ENCODE measurements around the gene ENAH. TPM values are rescaled to one million over a fixed set of nuclear protein-coding genes. Genes with fewer than 3 reads are reported as not detected.
"Not testable (repeated sequence)": the region's sequence is repeated elsewhere in the genome, so short reads cannot be mapped to it uniquely, and the experiment has no call there.

Gene ENAH
- total and polyA plus RNA-seq, 8 donors, result 8.0 to 62.8 (median 31.9) TPM

GRCh38 chr1:225658041-225658440, 5.1 kb upstream of the ENAH start:
- Histone ChIP-seq H3K27ac (no peak overlapping the region), H3K9me3 (no peaks in the 10 kb centered on the region), H3K4me1 (peaks cover 0 to 8% (median 7%) of the 10 kb centered on the region in 3 donors), H3K36me3 (no peaks in the 10 kb centered on the region), H3K27me3 (no peaks in the 10 kb centered on the region), H3K4me3 (no peak overlapping the region)
- TF ChIP-seq, protein P1, sequence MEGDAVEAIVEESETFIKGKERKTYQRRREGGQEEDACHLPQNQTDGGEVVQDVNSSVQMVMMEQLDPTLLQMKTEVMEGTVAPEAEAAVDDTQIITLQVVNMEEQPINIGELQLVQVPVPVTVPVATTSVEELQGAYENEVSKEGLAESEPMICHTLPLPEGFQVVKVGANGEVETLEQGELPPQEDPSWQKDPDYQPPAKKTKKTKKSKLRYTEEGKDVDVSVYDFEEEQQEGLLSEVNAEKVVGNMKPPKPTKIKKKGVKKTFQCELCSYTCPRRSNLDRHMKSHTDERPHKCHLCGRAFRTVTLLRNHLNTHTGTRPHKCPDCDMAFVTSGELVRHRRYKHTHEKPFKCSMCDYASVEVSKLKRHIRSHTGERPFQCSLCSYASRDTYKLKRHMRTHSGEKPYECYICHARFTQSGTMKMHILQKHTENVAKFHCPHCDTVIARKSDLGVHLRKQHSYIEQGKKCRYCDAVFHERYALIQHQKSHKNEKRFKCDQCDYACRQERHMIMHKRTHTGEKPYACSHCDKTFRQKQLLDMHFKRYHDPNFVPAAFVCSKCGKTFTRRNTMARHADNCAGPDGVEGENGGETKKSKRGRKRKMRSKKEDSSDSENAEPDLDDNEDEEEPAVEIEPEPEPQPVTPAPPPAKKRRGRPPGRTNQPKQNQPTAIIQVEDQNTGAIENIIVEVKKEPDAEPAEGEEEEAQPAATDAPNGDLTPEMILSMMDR (IDR thresholded peaks at IDR 0.05), result no peak
- DNase-seq (no peak), FAIRE-seq (no peak), ATAC-seq (no peak)
- intact Hi-C loops (cut with DNase I), result no loop called here
- WGBS, 2 donors, result 79 to 85% methylated on average over 2 of the region's 2 CpGs

- H3K27ac ChIP-seq, result no peak overlapping the region
- H3K9me3 ChIP-seq, result no peaks in the 10 kb centered on the region
- no peak overlapping the region for H3K4me3 ChIP-seq
- intact Hi-C loops (cut with DNase I), result no loop called here
- FAIRE-seq (no peak), ATAC-seq (no peak), DNase-seq (no peak)
- H3K36me3 ChIP-seq, result no peaks in the 10 kb centered on the region
- H3K27me3 ChIP-seq, result no peaks in the 10 kb centered on the region
- WGBS, 2 donors, result 85 to 88% methylated on average over 7 of the region's 7 CpGs
- TF ChIP-seq, protein P1 (IDR thresholded peaks at IDR 0.05), result no peak
- peaks cover 0 to 8% (median 7%) of the 10 kb centered on the region in 3 donors for H3K4me1 ChIP-seq
These were observed 4.6 kb upstream of the ENAH start for GRCh38 chr1:225657462-225657989.

GRCh38 chr1:225656259-225656655, 3.3 kb upstream of the ENAH start:
- H3K4me1 ChIP-seq; ATAC-seq; intact Hi-C loops (cut with DNase I); H3K36me3 ChIP-seq; FAIRE-seq; H3K4me3 ChIP-seq; DNase-seq; H3K27me3 ChIP-seq; H3K9me3 ChIP-seq: not testable (repeated sequence)
- H3K27ac ChIP-seq, result peak overlapping the region in 1 of 4 donors; percentile 29
- WGBS, 2 donors, result 90% methylated on average over 3 of the region's 3 CpGs

DNA sequence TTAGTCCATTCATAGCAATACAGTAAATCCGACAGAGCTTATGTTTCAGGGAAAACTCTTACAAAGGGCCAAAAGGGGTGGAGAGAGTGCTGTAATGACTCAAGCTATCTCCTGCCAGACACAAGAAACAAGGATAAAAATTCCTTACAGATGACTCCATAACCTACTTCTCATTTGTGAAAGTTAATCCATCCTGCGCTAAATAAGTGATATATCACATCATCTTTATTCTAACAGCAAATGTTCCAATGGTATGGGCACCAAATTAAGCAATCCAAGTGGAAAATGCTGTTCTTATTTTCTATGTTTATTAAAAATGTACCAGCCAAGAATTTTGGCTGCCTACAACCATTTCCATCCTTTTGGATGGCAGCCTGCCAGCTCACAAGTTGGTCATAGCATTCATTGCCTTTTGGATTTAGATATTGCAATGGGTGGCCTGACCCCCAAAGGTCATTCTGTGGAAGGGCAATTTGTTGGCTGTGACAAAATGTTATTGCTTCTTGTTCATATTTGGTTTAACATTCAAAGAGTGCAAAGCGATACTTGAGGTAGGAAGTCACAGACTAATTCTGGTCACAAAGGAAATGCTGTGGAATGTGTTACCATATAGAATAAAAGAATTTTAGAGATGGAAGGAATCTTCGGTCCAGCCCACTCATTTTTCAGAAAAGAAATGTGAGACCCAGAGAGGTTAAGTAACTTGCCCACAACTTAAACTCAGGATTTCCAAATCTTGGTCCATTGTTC, 2.8 kb upstream of the ENAH start:
- TF ChIP-seq, protein P1 (IDR thresholded peaks at IDR 0.05), result no peak
- FAIRE-seq, result peak; percentile 83
- H3K4me1 ChIP-seq, result peaks cover 0 to 8% (median 7%) of the 10 kb centered on the region in 3 donors

GRCh38 chr1:225654688-225655508, 2.0 kb upstream of the ENAH start:
- ATAC-seq, result no peak
- intact Hi-C loops (cut with DNase I), result no loop called here
- H3K4me1 ChIP-seq, result peaks cover 0 to 14% (median 13%) of the 10 kb centered on the region in 3 donors
- H3K4me3 ChIP-seq, result no peak overlapping the region
- no peaks in the 10 kb centered on the region for H3K36me3 ChIP-seq
- 90 to 94% methylated on average over 15 of the region's 15 CpGs for WGBS, 2 donors
- peak overlapping the region in 2 of 4 donors; percentile 29 to 93 for H3K27ac ChIP-seq
- TF ChIP-seq, protein P1 (IDR thresholded peaks at IDR 0.05), result no peak
- no peak for FAIRE-seq
- DNase-seq, result no peak
- H3K9me3 ChIP-seq, result no peaks in the 10 kb centered on the region
- H3K27me3 ChIP-seq, result no peaks in the 10 kb centered on the region

More for the DNA sequence above, 2.8 kb upstream of the ENAH start:
- Histone ChIP-seq H3K4me3 (no peak overlapping the region), H3K27me3 (no peaks in the 10 kb centered on the region), H3K36me3 (no peaks in the 10 kb centered on the region), H3K27ac (peak overlapping the region in 2 of 4 donors; percentile 29 to 93), H3K9me3 (no peaks in the 10 kb centered on the region)
- 68 to 69% methylated on average over 4 of the region's 4 CpGs for WGBS, 2 donors
- peak in 4 of 6 donors; percentile 22 to 65 (median 48) for DNase-seq
- ATAC-seq, result peak in 1 of 4 donors; percentile 11
- intact Hi-C loops (cut with DNase I), result no loop called here

All from pancreas (tissue), 10 donors.